ENCODE data around the gene PSMD12. TPM values are rescaled to one million over a fixed set of nuclear protein-coding genes. Genes with fewer than 3 reads are reported as not detected.

Gene PSMD12
- polyA plus RNA-seq, 1 experiment, result 12.8 TPM

- POLR2A ChIA-PET, result no interaction called here
- CTCF ChIA-PET, result interaction anchor here (1.9 to 3.4 kb wide), 2 partner anchors 10 to 13 kb away, joined by 7 to 17 read pairs; no protein-coding TSS in a partner anchor
- no peak for DNase-seq (ENCODE audit: low read depth)
Observed at GRCh38 chr17:67365738-67366192, 612 bp downstream of the PSMD12 start.

GRCh38 chr17:67364847-67365737, 1.3 kb downstream of the PSMD12 start:
- POLR2A ChIA-PET, result no interaction called here
- H3K27me3 ChIP-seq (ENCODE audit: control insufficient read depth, insufficient read depth, low read length), result no peaks in the 10 kb centered on the region
- CTCF ChIA-PET, result interaction anchor here (1.9 to 3.4 kb wide), 2 partner anchors 10 to 13 kb away, joined by 7 to 17 read pairs; no protein-coding TSS in a partner anchor
- peaks cover 3% of the 10 kb centered on the region; the same call in 1 of the 2 replicates for H3K36me3 ChIP-seq (ENCODE audit: control insufficient read depth, insufficient read depth, low read length)
- peak overlapping the region; percentile 93 for H3K4me3 ChIP-seq (ENCODE audit: low read depth, low read length)
- DNase-seq (ENCODE audit: low read depth), result no peak
- TF ChIP-seq CTCF (IDR thresholded peaks at IDR 0.05; ENCODE audit: insufficient read depth, low read depth, low read length), result no peak

More at GRCh38 chr17:67365738-67366192, 612 bp downstream of the PSMD12 start:
- no peaks in the 10 kb centered on the region for H3K27me3 ChIP-seq (ENCODE audit: control insufficient read depth, insufficient read depth, low read length)
- H3K4me3 ChIP-seq (ENCODE audit: low read depth, low read length), result peak overlapping the region; percentile 93
- no peaks in the 10 kb centered on the region for H3K36me3 ChIP-seq (ENCODE audit: control insufficient read depth, insufficient read depth, low read length)
- no peak for TF ChIP-seq CTCF (IDR thresholded peaks at IDR 0.05; ENCODE audit: insufficient read depth, low read depth, low read length)

GRCh38 chr17:67362173-67362572, 4.2 kb downstream of the PSMD12 start:
- no peaks in the 10 kb centered on the region for H3K27me3 ChIP-seq (ENCODE audit: control insufficient read depth, insufficient read depth, low read length)
- ChIA-PET CTCF (interaction anchor here (0.7 to 2.5 kb wide), 4 partner anchors 11 to 1161 kb away, joined by 3 to 7 read pairs (median 3); no protein-coding TSS in a partner anchor), POLR2A (no interaction called here)
- no peak overlapping the region for H3K4me3 ChIP-seq (ENCODE audit: low read depth, low read length)
- DNase-seq (ENCODE audit: low read depth), result no peak
- no peak for TF ChIP-seq CTCF (IDR thresholded peaks at IDR 0.05; ENCODE audit: insufficient read depth, low read depth, low read length)
- peaks cover 3% of the 10 kb centered on the region; the same call in 1 of the 2 replicates for H3K36me3 ChIP-seq (ENCODE audit: control insufficient read depth, insufficient read depth, low read length)

GRCh38 chr17:67360880-67361279, 5.5 kb downstream of the PSMD12 start:
- ChIA-PET CTCF (interaction anchor here (1.1 kb wide), 1 partner anchor 113 kb away, joined by 3 read pairs; no protein-coding TSS in a partner anchor), POLR2A (no interaction called here)
- no peak for TF ChIP-seq CTCF (IDR thresholded peaks at IDR 0.05; ENCODE audit: insufficient read depth, low read depth, low read length)
- Histone ChIP-seq H3K36me3 (ENCODE audit: control insufficient read depth, insufficient read depth, low read length) (peaks cover 3% of the 10 kb centered on the region; the same call in 1 of the 2 replicates), H3K27me3 (ENCODE audit: control insufficient read depth, insufficient read depth, low read length) (no peaks in the 10 kb centered on the region), H3K4me3 (ENCODE audit: low read depth, low read length) (no peak overlapping the region)
- DNase-seq (ENCODE audit: low read depth), result no peak

All from BJ (cell line).